ENCODE data around the gene AARSD1.
"Not testable (repeated sequence)": the region's sequence is repeated elsewhere in the genome, so short reads cannot be mapped to it uniquely, and the experiment has no call there.

AARSD1 gene, protein sequence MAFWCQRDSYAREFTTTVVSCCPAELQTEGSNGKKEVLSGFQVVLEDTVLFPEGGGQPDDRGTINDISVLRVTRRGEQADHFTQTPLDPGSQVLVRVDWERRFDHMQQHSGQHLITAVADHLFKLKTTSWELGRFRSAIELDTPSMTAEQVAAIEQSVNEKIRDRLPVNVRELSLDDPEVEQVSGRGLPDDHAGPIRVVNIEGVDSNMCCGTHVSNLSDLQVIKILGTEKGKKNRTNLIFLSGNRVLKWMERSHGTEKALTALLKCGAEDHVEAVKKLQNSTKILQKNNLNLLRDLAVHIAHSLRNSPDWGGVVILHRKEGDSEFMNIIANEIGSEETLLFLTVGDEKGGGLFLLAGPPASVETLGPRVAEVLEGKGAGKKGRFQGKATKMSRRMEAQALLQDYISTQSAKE

DNA sequence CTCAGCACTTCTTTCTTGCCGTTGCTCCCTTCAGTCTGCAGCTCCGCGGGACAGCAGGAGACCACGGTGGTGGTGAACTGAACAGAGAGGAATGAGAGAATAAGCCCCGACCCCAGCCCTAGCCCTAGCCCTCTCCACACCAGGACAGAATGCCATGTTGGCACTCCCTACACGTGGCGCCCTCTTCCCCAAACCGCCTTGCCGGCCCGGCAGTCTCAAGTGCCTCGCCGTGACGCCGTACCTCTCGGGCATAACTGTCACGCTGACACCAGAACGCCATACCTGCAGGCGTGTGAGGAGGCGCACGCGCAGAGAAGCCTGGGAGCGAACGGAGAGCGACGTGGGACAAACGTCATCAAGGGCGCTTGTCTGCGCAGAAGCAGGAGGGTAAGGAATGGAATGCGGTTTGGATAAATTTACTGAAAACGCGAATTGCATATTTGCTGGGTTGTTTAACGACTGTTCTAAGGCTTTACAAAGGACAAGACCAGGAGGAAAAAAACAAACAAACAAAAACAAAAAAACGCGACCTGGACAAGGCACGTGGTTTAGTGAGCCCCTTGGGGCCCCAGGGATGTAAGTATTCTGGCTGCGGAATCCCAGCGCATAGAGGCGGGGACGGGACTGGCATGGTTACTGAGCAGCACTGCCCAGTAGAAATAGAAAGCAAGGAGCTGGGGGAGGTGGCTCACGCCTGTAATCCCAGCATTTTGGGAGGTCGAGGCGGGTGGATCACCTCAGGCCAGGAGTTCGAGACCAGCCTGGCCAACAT is at the start of gene AARSD1:
Gene AARSD1 (minus strand): TSS at position 294 of the 772 bp plus-strand sequence. CDS start 14 bp downstream, at position 280.
- H3K9me3 ChIP-seq (ENCODE audit: insufficient read depth, low read depth, low read length), result no peaks in the 10 kb centered on the region
- peak within 1 kb of the TSS; percentile 89 for H3K9ac ChIP-seq (ENCODE audit: low read depth, low read length)
- H3K4me3 ChIP-seq (ENCODE audit: low read length), result peak within 1 kb of the TSS; percentile 97
- peaks cover 33% of the 10 kb centered on the region for H3K36me3 ChIP-seq (ENCODE audit: insufficient read depth, low read depth, low read length)
- no peaks in the 10 kb centered on the region for H3K27me3 ChIP-seq (ENCODE audit: insufficient read depth, low read length)
- no peaks in the 10 kb centered on the region for H3K4me1 ChIP-seq (ENCODE audit: insufficient read depth, low read length)
- peak within 1 kb of the TSS; percentile 97 for H3K27ac ChIP-seq (ENCODE audit: low read length)

DNA sequence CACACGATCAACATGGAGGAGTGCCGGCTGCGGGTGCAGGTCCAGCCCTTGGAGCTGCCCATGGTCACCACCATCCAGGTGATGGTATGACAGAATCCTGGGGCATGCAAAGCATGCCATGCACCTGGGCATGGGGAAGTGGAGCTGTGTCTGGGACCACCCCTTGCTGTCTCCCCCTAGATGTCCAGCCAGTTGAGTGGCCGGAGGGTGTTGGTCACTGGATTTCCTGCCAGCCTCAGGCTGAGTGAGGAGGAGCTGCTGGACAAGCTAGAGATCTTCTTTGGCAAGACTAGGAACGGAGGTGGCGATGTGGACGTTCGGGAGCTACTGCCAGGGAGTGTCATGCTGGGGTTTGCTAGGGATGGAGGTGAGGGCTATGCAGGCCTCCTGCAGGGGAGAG is 49.0 kb upstream of the AARSD1 start:
- Histone ChIP-seq H3K27ac (ENCODE audit: low read length) (no peak overlapping the region), H3K9me3 (ENCODE audit: insufficient read depth, low read depth, low read length) (no peaks in the 10 kb centered on the region), H3K36me3 (ENCODE audit: insufficient read depth, low read depth, low read length) (peaks cover 28% of the 10 kb centered on the region), H3K4me3 (ENCODE audit: low read length) (no peak overlapping the region), H3K27me3 (ENCODE audit: insufficient read depth, low read length) (no peaks in the 10 kb centered on the region), H3K4me1 (ENCODE audit: insufficient read depth, low read length) (no peaks in the 10 kb centered on the region), H3K9ac (ENCODE audit: low read depth, low read length) (no peak overlapping the region)

DNA sequence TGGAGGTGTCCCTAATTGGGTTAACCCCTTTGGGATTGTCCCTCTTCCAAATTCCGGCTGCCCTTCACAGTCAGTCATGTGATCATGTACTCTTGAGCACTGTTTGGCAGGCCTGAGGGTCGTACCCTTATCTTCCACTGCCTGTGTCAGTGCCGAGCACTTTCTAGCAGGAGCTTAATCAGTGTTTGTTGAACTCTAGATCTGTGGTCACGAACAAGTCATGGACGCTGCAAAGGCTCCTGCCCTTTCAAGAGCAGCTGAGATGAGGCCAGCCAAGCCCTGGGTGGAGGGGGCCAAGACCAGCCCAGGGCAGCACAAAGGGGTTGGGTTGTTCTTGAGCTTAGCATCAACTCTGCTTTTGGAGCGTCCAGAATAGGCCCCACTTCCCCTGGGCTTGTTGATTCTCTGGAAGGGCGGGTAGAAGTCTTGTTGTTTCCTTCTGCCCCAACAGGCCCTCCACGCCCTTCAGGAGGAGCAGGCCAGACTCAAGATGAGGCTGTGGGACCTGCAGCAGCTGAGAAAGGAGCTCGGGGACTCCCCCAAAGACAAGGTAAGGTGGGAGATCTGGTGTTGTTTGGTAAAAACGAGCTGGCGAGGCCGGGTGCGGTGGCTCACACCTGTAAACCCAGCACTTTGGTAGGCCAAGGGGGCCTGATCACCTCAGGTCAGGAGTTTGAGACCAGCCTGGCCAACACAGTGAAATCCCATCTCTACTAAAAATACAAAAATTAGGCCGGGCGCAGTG is 47.6 kb upstream of the AARSD1 start:
- H3K9ac ChIP-seq (ENCODE audit: low read depth, low read length), result no peak overlapping the region
- no peaks in the 10 kb centered on the region for H3K27me3 ChIP-seq (ENCODE audit: insufficient read depth, low read length)
- H3K4me1 ChIP-seq (ENCODE audit: insufficient read depth, low read length), result no peaks in the 10 kb centered on the region
- peaks cover 21% of the 10 kb centered on the region for H3K36me3 ChIP-seq (ENCODE audit: insufficient read depth, low read depth, low read length)
- H3K4me3 ChIP-seq (ENCODE audit: low read length), result no peak overlapping the region
- no peak overlapping the region for H3K27ac ChIP-seq (ENCODE audit: low read length)
- no peaks in the 10 kb centered on the region for H3K9me3 ChIP-seq (ENCODE audit: insufficient read depth, low read depth, low read length)

DNA sequence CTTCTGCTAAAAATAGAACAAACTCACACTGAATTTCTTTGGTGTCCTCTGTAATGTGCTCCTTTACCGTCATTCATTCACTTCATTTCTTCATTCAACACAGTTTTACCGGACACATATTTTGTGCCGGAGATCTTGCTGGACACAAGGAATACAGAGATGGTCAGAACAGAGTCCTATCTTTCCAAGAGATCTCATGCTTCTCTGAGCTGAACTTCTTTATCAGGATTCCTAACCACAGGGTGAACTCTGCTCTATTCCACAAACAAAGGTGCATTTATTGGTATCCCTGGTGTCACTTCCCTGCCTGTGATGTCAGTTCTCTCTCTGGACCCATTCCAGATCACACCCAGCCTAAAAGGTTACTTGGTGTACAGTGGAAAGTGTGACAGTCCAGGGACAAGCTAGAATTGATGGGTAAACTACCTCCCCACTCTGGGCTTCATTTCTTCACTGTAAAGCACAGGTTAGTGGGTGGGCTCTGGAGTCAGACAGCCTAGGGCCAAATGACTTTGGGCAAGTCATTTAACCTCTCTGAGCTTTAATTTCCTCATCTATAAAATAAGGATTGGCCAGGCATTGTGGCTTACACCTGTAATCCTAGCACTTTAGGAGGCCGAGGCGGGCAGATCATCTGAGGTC is 46.5 kb upstream of the AARSD1 start:
- H3K4me1 ChIP-seq (ENCODE audit: insufficient read depth, low read length), result no peaks in the 10 kb centered on the region
- no peak overlapping the region for H3K4me3 ChIP-seq (ENCODE audit: low read length)
- H3K27ac ChIP-seq (ENCODE audit: low read length), result no peak overlapping the region
- H3K36me3 ChIP-seq (ENCODE audit: insufficient read depth, low read depth, low read length), result peaks cover 12% of the 10 kb centered on the region
- no peaks in the 10 kb centered on the region for H3K9me3 ChIP-seq (ENCODE audit: insufficient read depth, low read depth, low read length)
- no peaks in the 10 kb centered on the region for H3K27me3 ChIP-seq (ENCODE audit: insufficient read depth, low read length)
- no peak overlapping the region for H3K9ac ChIP-seq (ENCODE audit: low read depth, low read length)

DNA sequence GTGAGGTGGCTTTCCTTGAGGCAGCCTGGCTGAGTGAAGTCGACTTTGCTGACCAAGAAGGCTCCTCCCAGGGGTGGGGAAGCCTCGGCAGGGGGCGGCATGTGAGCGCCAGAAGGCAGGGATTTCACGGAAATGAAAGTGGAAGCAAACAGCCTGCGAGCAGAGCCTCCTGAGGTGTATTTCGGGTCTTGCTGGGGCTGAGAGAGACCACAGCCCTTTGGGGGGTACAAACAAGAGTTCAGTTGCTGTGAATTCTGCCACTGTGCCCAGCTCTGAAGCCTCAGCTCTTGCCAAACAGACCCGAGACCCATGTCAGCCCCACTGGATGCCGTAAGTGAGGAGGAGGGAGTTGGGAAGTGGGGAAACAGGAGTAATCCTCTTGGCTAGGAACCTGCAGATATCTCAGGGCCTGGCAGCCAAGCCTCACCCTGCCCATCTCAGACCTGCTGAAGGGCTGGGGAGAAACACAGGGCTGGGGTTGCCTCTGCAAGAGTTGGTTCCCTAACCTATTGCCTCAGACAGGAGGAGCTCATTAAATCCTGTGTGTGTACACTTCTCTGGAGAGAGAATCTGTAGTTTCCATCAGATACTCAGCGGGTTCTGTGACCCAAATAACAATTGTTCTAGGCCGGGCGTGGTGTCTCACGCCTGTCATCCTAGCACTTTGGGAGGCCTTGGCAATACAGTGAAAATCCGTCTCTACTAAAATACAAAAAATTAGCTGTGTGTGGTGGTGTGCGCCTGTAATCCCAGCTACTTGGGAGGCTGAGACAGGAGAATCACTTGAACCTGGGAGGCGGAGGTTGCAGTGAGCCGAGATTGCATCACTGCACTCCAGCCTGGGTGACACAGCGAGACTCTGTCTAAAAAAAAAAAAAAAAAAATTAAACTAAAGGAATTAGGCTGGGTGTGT is 42.6 kb upstream of the AARSD1 start, which contains the start of gene IFI35:
Gene IFI35 (plus strand): TSS at position 146 of the 913 bp plus-strand sequence. CDS start 164 bp downstream, at position 310.
- Histone ChIP-seq H3K9ac (ENCODE audit: low read depth, low read length) (peak within 1 kb of the TSS; percentile 72), H3K27ac (ENCODE audit: low read length) (no peak within 1 kb of the TSS), H3K36me3 (ENCODE audit: insufficient read depth, low read depth, low read length) (peaks cover 25% of the 10 kb centered on the region), H3K9me3 (ENCODE audit: insufficient read depth, low read depth, low read length) (no peaks in the 10 kb centered on the region), H3K4me3 (ENCODE audit: low read length) (peak within 1 kb of the TSS; percentile 58), H3K27me3 (ENCODE audit: insufficient read depth, low read length) (no peaks in the 10 kb centered on the region), H3K4me1 (ENCODE audit: insufficient read depth, low read length) (no peaks in the 10 kb centered on the region)

DNA sequence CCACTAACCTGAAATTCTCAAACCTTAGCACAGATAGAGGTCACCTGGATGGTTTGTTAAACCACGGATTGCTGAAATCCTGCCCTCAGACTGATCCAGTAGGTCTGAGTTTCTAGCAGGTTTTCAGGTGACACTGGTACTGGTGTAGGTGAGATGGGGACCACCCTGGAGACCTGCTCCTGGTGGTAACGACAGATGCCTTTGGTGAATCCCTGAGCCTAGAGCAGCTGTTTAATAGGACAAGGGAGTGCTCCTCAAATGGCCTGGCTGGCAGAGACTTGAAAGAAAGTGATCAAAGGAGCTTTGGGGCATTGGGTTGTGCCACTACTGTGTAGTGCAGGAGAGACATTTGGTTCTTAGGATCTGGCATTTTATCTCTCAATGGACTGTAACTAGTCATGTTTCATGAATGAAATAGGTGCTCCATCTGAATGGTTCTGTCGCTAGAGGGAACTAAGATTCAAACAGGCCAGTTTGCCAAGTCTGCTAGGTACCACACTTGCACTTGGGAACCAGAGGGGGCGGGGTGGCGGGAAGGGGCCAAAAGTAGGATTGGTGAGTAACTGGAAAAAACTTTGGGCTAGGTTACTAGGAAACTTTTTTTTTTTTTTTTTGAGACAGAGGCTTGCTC is 39.4 kb upstream of the AARSD1 start:
- no peaks in the 10 kb centered on the region; the same call in 1 of the 2 replicates for H3K4me1 ChIP-seq (ENCODE audit: insufficient read depth, low read length)
- H3K27ac ChIP-seq (ENCODE audit: low read length), result no peak overlapping the region
- H3K9ac ChIP-seq (ENCODE audit: low read depth, low read length), result no peak overlapping the region
- H3K36me3 ChIP-seq (ENCODE audit: insufficient read depth, low read depth, low read length), result peaks cover 55% of the 10 kb centered on the region
- H3K9me3 ChIP-seq (ENCODE audit: insufficient read depth, low read depth, low read length), result no peaks in the 10 kb centered on the region
- H3K27me3 ChIP-seq (ENCODE audit: insufficient read depth, low read length), result no peaks in the 10 kb centered on the region
- no peak overlapping the region for H3K4me3 ChIP-seq (ENCODE audit: low read length)

DNA sequence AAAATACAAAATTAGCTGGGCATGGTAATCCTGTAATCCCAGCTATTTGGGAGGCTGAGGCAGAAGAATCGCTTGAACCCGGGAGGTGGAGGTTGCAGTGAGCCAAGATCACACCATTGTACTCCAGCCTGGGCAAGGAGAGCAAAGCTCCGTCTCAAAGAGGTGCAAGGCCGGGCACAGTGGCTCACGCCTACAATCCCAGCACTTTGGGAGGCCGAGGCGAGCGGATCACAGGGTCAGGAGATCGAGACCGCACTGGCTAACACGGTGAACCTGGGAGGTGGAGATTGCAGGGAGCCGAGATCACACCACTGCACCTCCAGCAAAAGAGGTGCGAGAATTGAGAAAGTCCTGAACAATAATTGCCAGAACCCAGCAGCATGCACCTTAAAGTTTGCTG is 36.6 kb upstream of the AARSD1 start:
- peaks cover 55% of the 10 kb centered on the region for H3K36me3 ChIP-seq (ENCODE audit: insufficient read depth, low read depth, low read length)
- H3K4me3 ChIP-seq (ENCODE audit: low read length); H3K4me1 ChIP-seq (ENCODE audit: insufficient read depth, low read length); H3K27ac ChIP-seq (ENCODE audit: low read length); H3K27me3 ChIP-seq (ENCODE audit: insufficient read depth, low read length); H3K9ac ChIP-seq (ENCODE audit: low read depth, low read length); H3K9me3 ChIP-seq (ENCODE audit: insufficient read depth, low read depth, low read length): not testable (repeated sequence)

DNA sequence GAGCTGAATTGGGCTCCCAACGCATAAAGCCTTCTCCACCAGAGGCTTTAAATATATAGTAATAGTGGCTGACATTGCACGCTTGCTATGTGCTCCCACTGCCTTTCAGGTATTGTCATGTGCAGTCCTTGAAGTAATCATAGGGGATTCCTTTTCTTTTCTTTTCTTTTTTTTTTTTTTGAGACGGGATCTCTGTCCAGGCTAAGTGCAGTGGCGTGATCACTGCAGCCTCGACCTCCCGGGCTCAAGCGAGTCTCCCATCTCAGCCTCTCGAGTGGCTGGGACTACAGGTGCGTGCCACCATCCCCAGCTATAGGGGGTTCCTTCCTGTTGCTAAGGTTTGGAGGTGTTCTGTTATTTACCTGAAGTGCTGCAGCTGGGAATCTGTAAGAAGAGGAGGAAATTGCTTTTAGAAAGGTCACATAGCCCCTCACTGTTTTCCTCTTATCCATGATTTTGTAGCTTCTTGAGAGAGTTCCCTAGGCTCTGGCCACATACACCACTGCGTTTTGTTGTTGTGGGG is 34.8 kb upstream of the AARSD1 start:
- H3K9ac ChIP-seq (ENCODE audit: low read depth, low read length), result peak overlapping the region; percentile 99
- H3K27ac ChIP-seq (ENCODE audit: low read length), result peak overlapping the region; percentile 44
- peaks cover 59% of the 10 kb centered on the region for H3K36me3 ChIP-seq (ENCODE audit: insufficient read depth, low read depth, low read length)
- peaks cover 3% of the 10 kb centered on the region; the same call in 1 of the 2 replicates for H3K4me1 ChIP-seq (ENCODE audit: insufficient read depth, low read length)
- H3K4me3 ChIP-seq (ENCODE audit: low read length), result peak overlapping the region; percentile 92
- H3K9me3 ChIP-seq (ENCODE audit: insufficient read depth, low read depth, low read length), result no peaks in the 10 kb centered on the region
- no peaks in the 10 kb centered on the region for H3K27me3 ChIP-seq (ENCODE audit: insufficient read depth, low read length)

DNA sequence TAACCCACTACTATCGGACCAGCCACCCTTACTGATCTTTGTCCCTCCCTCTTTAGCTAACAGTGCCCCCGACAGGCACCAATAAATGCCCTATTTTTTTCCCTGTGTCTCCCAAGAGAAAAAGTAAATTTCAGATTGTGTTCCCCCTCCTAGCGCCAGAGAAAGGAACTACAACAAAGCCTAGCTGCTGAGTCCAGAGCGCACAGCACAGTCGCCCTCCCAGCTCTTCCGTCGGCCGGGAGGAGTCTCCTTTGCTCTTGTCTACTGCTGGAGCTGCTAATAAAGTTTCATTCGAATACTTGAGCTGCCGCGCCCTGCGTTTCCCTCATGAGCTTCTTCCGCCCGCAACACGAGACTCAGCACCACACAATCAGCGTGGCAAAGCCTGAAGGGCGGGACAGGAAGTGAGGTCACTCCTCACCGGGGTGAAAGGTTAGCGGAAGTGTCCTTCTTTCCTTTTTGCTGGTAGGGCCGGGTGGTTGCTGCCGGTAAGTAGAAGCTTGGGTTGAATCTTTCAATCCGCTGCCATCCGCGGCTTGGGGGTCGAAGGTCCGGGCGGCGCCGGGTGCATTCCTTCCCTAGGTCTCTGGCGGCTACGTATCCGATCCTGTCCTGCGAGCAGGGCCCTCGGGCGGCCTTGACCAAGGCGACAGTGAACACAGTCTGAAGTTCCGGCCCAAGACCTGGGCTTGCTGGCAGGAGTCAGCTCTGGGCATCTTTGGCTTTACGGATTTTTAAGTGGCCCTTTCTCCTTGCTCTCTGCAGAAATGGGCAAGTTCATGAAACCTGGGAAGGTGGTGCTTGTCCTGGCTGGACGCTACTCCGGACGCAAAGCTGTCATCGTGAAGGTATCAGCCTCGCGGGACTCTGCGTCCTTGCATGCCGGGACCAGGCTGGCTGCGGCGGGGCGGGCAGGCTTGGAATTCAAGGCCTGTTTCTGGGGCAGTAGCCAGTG is 34.0 kb upstream of the AARSD1 start, which contains the start of gene RPL27:
Gene RPL27 (plus strand): TSS at position 436 of the 955 bp plus-strand sequence. CDS start 332 bp downstream, at position 768.
- H3K4me3 ChIP-seq (ENCODE audit: low read length), result peak within 1 kb of the TSS; percentile 92
- H3K27me3 ChIP-seq (ENCODE audit: insufficient read depth, low read length), result no peaks in the 10 kb centered on the region
- H3K36me3 ChIP-seq (ENCODE audit: insufficient read depth, low read depth, low read length), result peaks cover 57% of the 10 kb centered on the region
- H3K9ac ChIP-seq (ENCODE audit: low read depth, low read length), result peak within 1 kb of the TSS; percentile 99
- H3K4me1 ChIP-seq (ENCODE audit: insufficient read depth, low read length), result peaks cover 3% of the 10 kb centered on the region; the same call in 1 of the 2 replicates
- no peaks in the 10 kb centered on the region for H3K9me3 ChIP-seq (ENCODE audit: insufficient read depth, low read depth, low read length)
- peak within 1 kb of the TSS; percentile 44 for H3K27ac ChIP-seq (ENCODE audit: low read length)
